Stomach (tissue), 9 donors: ENCODE data around the gene FOXK2. TPM values are rescaled to one million over a fixed set of nuclear protein-coding genes. Genes with fewer than 3 reads are reported as not detected.
A peak's percentile ranks its signal among the peaks of the same experiment; 100 is the strongest.

Experiments
- DNase-seq, 2 donors: peaks; one replicate each; pipeline versions ENCODE4 v3.0.0 to v3.0.0-alpha.2; 2013 to 2019
- H3K27ac ChIP-seq, 5 donors: fragments of 200-600 bp in 4 of 5; sonication (generic) in 4 of 5; one replicate each; pipeline ENCODE4 v1.5.1; 2013 to 2019; ENCODE audit warnings: mild to moderate bottlenecking in 1 of 5, moderate library complexity in 1 of 5
- H3K27me3 ChIP-seq, 3 donors: fragments of 200-600 bp; sonication (generic); one replicate each; pipeline ENCODE4 v1.5.1; 2017 to 2019; ENCODE audit warnings: mixed run types in 1 of 3
- H3K36me3 ChIP-seq, 4 donors: fragments of 200-600 bp; sonication (generic); 1 replicate in 3 of 4; 2 replicates in 1 of 4; pipeline ENCODE4 v1.5.1; 2016 to 2019
- H3K4me1 ChIP-seq, 4 donors: fragments of 200-600 bp; sonication (generic); one replicate each; pipeline ENCODE4 v1.5.1; 2016 to 2019
- H3K4me3 ChIP-seq, 4 donors: fragments of 200-600 bp; sonication (generic) in 3 of 4; one replicate each; pipeline ENCODE4 v1.5.1; 2016 to 2019; ENCODE audit warnings: mild to moderate bottlenecking in 1 of 4
- H3K9me3 ChIP-seq, 4 donors: fragments of 200-600 bp; sonication (generic); one replicate each; pipeline ENCODE4 v1.5.1; 2016 to 2019
- EP300 ChIP-seq: sonication (generic); formaldehyde crosslinking; IDR thresholded peaks from one replicate; pipeline ENCODE4 v1.6.1; 2017; ENCODE audit warnings: antibody characterized with exemption
- POLR2A ChIP-seq, 4 donors: fragments of 450-650 bp; IDR thresholded peaks; one replicate each; pipeline ENCODE4 v1.6.1; 2016; ENCODE audit warnings: antibody characterized with exemption in 4 of 4, control low read depth in 2 of 4, mild to moderate bottlenecking in 1 of 4, moderate library complexity in 1 of 4
- POLR2AphosphoS5 ChIP-seq, 3 donors: sonication (generic); formaldehyde crosslinking; IDR thresholded peaks; one replicate each; pipeline ENCODE4 v1.6.1; 2016; ENCODE audit warnings: antibody characterized with exemption in 3 of 3
- WGBS, 5 donors: extraction: QIAGEN DNeasy Blood & Tissue Kit in 3 of 5; methylation state at CpG; one replicate each; pipeline versions ENCODE4 v1.1.5 to v1.1.7; 2013 to 2018; 5-methylcytosine and 5-hydroxymethylcytosine counted together
- intact Hi-C: fragments of 100-400 bp; cut with DNase I; formaldehyde crosslinking; loops from one replicate; pipeline ENCODE4 v1.15.1; 2023; ENCODE audit warnings: low total_unique reads
- polyA plus RNA-seq, 3 donors: library from polyadenylated mRNA; stranded (reverse); fragments of 200-250 nt; gene quantifications; one replicate each; pipeline ENCODE4 v1.2.3, GENCODE V29; 2013
- total RNA-seq, 5 donors: library from RNA; depleted of rRNA; stranded (reverse); fragments of >200 nt; gene quantifications; one replicate each; pipeline versions ENCODE4 v1.1.0 to v1.2.3, GENCODE V29; 2014 to 2016
- TF ChIP-seq, protein P1 (sequence below), 7 experiments: fragments of 450-650 bp in 4 of 7; fragments of 200-600 bp in 3 of 7; sonication (generic) in 3 of 7; IDR thresholded peaks; one replicate each; pipeline ENCODE4 v1.5.1; 2016 to 2019; ENCODE audit warnings: antibody characterized with exemption in 7 of 7, control low read depth in 2 of 7, mild to moderate bottlenecking in 1 of 7
- donor health status: healthy with polysubstance abuse.
- donor health status: Bipolar disorder and iron deficiency.
- donor health status: healthy.

FOXK2 gene
- total and polyA plus RNA-seq, 8 donors = 12.8 to 71.8 (median 31.9) TPM

DNA sequence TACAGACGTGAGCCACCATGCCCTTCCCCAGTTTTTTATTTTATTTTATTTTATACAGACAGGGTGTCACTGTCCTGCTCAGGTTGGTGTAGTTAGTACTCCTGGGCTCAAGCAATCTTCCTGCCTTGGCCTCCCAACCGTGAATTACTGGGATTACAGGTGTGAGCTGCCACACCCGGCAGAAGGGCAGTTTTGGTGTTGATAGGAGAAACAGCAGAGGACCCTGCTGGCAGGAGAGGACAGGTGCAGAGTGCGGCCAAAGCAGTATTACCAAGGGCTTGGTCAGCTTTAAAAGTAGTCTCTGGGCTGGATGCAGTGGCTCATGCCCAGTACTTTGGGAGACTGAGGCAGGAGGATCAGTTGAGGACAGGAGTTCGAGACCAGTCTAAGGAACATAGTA, 22.9 kb downstream of the FOXK2 start:
- Histone ChIP-seq H3K4me1 (peaks cover 9 to 83% (median 45%) of the 10 kb centered on the region in 4 donors), H3K27me3 (no peaks in the 10 kb centered on the region), H3K27ac (no peak overlapping the region), H3K36me3 (no peaks in the 10 kb centered on the region), H3K9me3 (no peaks in the 10 kb centered on the region), H3K4me3 (no peak overlapping the region)
- intact Hi-C loops = no loop called here
- no peak for DNase-seq
- 79 to 83% (median 81%) methylated on average over 5 of the region's 5 CpGs for WGBS, 5 donors
- TF ChIP-seq POLR2AphosphoS5 (IDR thresholded peaks at IDR 0.05) (no peak), EP300 (no peak), POLR2A (IDR thresholded peaks at IDR 0.05) (no peak)
- TF ChIP-seq, protein P1, sequence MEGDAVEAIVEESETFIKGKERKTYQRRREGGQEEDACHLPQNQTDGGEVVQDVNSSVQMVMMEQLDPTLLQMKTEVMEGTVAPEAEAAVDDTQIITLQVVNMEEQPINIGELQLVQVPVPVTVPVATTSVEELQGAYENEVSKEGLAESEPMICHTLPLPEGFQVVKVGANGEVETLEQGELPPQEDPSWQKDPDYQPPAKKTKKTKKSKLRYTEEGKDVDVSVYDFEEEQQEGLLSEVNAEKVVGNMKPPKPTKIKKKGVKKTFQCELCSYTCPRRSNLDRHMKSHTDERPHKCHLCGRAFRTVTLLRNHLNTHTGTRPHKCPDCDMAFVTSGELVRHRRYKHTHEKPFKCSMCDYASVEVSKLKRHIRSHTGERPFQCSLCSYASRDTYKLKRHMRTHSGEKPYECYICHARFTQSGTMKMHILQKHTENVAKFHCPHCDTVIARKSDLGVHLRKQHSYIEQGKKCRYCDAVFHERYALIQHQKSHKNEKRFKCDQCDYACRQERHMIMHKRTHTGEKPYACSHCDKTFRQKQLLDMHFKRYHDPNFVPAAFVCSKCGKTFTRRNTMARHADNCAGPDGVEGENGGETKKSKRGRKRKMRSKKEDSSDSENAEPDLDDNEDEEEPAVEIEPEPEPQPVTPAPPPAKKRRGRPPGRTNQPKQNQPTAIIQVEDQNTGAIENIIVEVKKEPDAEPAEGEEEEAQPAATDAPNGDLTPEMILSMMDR (IDR thresholded peaks at IDR 0.05) = no peak

DNA sequence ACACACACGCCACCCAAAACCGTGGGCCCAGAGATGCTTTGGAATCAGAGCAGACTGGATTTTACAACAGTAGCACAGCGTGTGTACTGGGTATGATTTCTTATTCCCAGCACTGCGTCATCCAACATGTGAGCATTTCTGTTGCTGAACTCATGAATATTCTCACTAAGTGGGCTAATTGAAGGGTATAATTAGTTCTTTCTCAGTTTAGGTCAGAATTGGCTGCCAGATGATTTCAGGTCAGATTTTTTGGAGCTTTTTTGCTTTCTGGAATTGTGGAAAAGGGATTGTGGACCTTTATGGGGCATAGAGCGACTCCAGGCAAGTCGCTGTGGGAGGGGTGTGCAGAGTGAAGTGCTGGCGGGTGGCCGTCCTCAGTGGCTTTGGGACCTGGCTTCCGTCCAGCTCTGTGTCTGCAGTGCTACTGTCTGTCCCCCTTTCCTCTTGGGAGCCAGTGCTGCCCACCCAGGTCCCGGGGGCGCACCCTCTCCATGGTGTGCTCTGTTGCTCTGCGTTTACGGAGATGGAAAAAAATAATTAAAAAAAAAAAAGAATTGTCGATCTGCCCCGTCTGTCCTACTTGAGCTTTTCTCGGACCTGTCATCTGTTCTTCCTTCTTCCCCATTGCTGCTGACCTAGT, 25.0 kb downstream of the FOXK2 start:
- H3K27ac ChIP-seq = peak overlapping the region in 4 of 5 donors; percentile 42 to 87 (median 54)
- H3K9me3 ChIP-seq = no peaks in the 10 kb centered on the region
- peaks cover 13 to 83% (median 45%) of the 10 kb centered on the region in 4 donors for H3K4me1 ChIP-seq
- H3K36me3 ChIP-seq = no peaks in the 10 kb centered on the region
- peak overlapping the region in 2 of 4 donors; percentile 8 to 26 for H3K4me3 ChIP-seq
- TF ChIP-seq, protein P1 (IDR thresholded peaks at IDR 0.05) = no peak
- TF ChIP-seq EP300 (no peak), POLR2A (IDR thresholded peaks at IDR 0.05) (no peak), POLR2AphosphoS5 (IDR thresholded peaks at IDR 0.05) (no peak)
- 73 to 80% (median 76%) methylated on average over 16 of the region's 16 CpGs for WGBS, 5 donors
- intact Hi-C loops = no loop called here
- DNase-seq = no peak
- H3K27me3 ChIP-seq = no peaks in the 10 kb centered on the region

DNA sequence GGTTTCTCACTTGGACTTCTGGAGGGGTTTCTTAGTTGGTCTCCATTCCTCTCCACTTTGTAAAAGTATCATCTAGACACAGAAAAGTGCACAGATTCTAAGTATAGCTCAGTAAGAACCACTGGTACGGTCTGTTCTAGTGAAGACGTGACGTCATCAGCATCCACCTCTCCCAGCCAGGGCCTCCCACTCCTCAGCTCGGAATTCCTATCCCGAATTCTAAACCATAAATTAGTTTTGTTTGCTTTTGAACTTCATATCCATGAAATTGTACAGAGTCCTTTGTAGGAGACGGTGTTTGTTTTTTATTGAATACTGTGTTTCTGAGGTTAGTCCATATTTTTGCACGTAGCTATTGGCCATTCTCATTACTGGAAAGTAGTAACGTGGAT, 25.5 kb downstream of the FOXK2 start:
- H3K36me3 ChIP-seq = no peaks in the 10 kb centered on the region
- DNase-seq = peak in 1 of 2 donors; percentile 66
- no peaks in the 10 kb centered on the region for H3K27me3 ChIP-seq
- intact Hi-C loops = no loop called here
- peak; percentile 68 for TF ChIP-seq EP300
- TF ChIP-seq POLR2A (IDR thresholded peaks at IDR 0.05) = no peak
- peak in 2 of 3 donors; percentile 5 to 55 for TF ChIP-seq POLR2AphosphoS5 (IDR thresholded peaks at IDR 0.05)
- peaks cover 15 to 87% (median 46%) of the 10 kb centered on the region in 4 donors for H3K4me1 ChIP-seq
- H3K9me3 ChIP-seq = no peaks in the 10 kb centered on the region
- 59 to 84% (median 75%) methylated on average over 8 of the region's 8 CpGs for whole genome bisulfite sequencing, 5 donors
- peak overlapping the region in 4 of 5 donors; percentile 42 to 87 (median 54) for H3K27ac ChIP-seq
- H3K4me3 ChIP-seq = peak overlapping the region in 2 of 4 donors; percentile 8 to 26

DNA sequence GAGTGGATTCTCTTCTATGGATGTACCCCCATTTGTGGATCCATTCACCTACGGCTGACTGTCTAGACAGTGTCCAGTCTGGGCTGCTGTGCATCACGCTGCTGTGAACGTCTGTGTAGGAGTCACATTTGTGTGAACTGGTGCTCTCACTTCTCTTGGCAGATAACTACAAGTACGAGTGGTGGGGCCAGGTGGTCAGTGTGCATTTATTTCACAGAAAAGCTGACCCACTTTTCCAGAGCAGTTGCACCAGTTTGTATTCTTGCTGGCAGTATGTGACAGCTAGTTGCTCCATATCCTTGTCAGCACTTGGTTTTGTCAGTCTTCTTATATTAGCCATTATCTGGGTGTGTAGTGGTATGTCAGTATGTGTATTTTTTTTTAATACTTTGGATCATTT, 28.4 kb downstream of the FOXK2 start:
- H3K4me1 ChIP-seq = peaks cover 29 to 91% (median 57%) of the 10 kb centered on the region in 4 donors
- intact Hi-C loops = no loop called here
- 92 to 96% (median 96%) methylated on average over 4 of the region's 4 CpGs for WGBS, 5 donors

More for the DNA sequence above, 28.4 kb downstream of the FOXK2 start:
- Histone ChIP-seq H3K9me3 (no peaks in the 10 kb centered on the region), H3K4me3 (no peak overlapping the region), H3K36me3 (no peaks in the 10 kb centered on the region), H3K27ac (no peak overlapping the region), H3K27me3 (no peaks in the 10 kb centered on the region)
- DNase-seq = no peak
- TF ChIP-seq, protein P1 (IDR thresholded peaks at IDR 0.05) = no peak
- no peak for TF ChIP-seq POLR2AphosphoS5 (IDR thresholded peaks at IDR 0.05)
- no peak for TF ChIP-seq POLR2A (IDR thresholded peaks at IDR 0.05)
- TF ChIP-seq EP300 = no peak
